GM12801 (cell line): ENCODE data around the gene ATCAY.

Experiments
- TF ChIP-seq, protein P1 (sequence below): IDR thresholded peaks from one replicate; pipeline ENCODE4 v1.5.1; 2011; ENCODE audit warnings: control low read depth; ENCODE audit not compliant: insufficient read length; ENCODE audit errors: extremely low read depth

The ATCAY gene

DNA sequence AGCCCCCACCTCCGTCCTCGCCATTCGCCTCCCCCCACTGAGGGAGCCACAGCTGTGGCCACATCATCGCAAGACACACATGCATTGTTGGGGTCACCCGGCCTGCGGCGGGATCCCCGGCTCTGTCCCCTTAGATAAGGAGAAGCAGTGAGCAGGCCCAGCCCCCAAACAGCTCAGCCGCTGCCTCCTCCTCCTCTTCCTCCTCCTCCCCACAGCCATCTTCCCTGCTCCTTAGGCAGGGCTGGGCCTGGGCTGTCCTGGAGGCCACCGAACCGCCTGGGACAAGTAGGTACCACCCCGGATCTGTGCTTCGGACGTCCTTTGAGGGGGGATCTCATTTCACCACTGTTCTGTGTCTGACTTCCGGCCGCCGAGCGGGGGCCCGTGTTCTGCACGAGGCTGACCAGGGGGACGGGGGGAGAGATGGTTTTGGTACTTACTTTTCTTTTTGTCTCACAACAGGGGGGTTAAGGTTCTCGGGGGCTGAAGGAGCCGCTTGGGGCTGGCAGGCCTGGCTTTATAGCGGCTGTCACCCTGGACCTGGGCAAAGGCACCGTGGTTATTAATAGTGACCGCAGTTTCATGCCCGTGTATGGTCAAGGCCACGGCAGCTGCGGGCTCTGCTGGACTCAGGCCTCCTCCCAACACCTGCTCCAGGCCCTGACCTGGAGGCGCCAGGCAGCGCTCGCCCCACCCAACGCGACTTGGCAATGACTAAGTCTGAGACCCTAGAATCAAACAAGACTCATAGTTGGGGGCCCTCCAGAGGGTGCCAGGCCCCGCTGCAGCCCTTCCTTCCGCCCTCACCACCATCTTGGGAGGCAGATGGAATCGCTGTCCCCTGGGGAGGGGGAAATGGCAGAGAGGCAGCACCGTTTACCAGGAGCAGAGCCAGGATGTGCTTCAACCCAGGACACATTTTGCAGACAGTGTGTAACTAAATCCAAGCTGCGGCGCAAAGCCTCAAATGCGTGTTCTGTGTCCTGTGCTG is 70.7 kb downstream of the ATCAY start:
- TF ChIP-seq, protein P1, sequence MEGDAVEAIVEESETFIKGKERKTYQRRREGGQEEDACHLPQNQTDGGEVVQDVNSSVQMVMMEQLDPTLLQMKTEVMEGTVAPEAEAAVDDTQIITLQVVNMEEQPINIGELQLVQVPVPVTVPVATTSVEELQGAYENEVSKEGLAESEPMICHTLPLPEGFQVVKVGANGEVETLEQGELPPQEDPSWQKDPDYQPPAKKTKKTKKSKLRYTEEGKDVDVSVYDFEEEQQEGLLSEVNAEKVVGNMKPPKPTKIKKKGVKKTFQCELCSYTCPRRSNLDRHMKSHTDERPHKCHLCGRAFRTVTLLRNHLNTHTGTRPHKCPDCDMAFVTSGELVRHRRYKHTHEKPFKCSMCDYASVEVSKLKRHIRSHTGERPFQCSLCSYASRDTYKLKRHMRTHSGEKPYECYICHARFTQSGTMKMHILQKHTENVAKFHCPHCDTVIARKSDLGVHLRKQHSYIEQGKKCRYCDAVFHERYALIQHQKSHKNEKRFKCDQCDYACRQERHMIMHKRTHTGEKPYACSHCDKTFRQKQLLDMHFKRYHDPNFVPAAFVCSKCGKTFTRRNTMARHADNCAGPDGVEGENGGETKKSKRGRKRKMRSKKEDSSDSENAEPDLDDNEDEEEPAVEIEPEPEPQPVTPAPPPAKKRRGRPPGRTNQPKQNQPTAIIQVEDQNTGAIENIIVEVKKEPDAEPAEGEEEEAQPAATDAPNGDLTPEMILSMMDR = no peak

DNA sequence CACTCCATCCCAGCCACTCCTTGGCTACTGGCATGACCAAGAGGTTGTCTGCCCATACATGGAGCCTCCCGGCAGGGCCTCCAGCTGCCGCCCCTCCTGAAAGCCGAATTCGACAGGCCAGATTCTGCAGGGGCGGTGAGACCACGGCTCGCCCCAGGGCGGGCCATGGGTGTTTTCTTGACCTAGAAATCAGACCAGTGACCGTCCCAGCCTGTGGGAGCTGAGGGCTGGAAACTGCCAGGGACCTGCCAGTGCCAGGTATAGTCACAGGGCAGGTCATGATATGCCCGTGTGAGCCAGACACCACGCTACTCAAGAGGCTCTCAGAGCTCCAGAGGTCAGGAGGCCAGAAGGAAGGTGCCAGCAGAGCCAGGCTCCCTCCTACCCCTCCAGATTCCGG is 73.6 kb downstream of the ATCAY start:
- TF ChIP-seq, protein P1 = no peak

DNA sequence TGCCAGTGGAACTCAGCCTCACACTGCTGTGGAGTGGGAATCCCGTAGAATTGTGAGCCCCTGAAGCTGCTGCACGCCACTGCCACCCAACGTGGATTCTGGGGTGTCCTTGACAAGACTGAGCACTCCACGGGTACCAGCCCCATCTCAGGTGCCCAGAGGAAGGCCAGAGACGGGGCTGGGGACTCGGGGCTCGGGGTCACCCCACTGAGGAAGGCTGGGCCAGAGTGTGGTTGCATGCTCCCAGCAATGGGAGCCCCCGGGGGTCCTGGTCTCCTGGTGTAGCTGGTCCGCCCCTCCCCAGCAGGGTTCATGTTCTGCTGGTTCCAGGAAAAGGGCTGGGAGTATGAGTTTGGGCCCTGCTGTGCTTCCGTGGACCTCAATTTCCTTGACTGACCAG is 75.2 kb downstream of the ATCAY start:
- TF ChIP-seq, protein P1 = no peak

DNA sequence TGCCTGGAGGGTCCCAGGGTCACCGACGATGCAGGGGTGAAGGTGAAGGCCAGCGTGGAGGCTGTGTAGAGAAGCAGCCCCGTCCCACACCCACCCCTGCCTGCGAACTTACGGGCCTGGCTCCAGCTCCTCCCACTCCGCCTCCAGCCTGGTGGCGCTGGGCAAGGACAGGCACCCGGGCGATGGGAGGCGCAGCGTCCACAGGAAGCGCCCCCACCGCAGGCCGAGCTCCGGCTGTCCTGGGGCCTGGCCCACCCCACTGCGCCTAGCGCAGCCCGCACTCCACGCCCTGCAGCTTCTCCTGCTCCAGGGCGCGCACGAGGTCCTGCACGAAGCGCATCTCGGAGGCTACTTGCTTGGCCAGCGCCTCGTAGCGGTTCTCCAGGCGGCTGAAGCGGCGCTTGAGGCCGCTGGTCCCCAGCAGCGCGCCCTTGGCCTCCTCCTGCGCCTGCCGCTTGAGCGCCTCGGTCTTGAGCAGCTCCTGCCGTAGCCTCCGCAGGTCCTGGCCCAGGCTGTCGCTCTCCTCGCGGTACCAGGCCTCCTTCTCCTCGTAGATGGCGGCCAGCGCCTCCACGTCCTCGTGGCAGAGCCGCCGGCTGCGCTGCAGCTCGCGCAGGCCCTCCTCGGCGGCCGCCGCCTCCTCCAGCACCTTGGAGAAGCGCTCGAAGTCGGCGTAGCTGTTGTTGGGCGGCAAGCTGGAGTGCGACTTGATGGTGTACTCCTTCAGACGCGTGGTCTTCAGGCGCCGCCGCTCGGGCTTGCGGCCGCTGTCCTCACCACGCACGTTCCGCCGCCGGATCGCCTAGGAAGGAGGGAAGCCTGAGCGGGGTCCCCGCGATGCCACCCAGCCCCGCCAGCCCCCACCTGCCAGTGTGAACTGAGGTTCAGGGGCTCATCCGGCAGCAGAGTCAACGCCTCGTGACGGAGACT is 78.6 kb downstream of the ATCAY start:
- TF ChIP-seq, protein P1 = no peak

DNA sequence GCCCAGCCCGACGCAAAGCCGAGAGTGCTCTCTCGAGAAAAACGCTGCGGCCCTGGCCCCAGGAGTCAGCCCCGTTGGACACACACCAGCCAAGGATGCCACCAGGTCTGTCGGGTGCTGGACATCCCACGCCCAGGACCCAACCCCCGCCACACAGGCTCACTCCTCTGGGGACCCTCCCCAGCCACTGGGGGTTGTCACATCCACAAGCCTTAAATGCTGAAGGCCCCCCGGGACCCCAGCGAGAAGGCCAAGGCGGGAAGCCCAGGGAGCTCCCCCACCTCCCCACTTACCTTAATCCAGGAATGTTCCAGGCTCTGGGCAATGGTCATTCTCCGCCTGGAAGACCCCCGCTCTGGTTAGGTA is 79.3 kb downstream of the ATCAY start:
- TF ChIP-seq, protein P1 = no peak

DNA sequence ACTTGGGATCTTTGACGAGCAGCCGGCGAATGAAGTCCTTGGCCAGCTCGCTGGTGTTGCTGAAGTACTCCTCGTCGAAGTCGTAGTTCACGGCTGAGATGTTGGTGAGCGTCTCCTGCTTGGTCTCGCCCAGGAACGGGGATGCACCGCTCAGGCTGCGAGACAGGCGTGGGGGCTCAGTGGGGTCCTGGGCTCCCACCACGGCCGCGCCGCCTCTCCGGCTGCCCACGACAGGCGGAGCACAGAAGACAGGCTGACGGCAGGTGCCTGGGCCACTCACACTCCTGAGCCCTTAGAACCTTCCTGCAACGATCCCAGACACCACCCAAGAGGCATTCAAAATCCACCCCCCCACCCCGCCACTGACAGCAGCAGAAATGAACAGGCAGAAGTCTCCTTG is 80.5 kb downstream of the ATCAY start:
- TF ChIP-seq, protein P1 = no peak
